Neural cell (in vitro differentiated cells): Measurements from ENCODE around the gene TMEM30A. TPM values are rescaled to one million over a fixed set of nuclear protein-coding genes. Genes with fewer than 3 reads are reported as not detected.

Source experiments
- H2AFZ ChIP-seq: fragments of 200-600, 300-800 bp; sonication (generic), shearing (Covaris generic); 2 replicates; pipeline ENCODE4 v1.6.0; 2014; ENCODE audit warnings: low read depth, mild to moderate bottlenecking, antibody characterized with exemption, low read length, moderate library complexity
- H3F3A ChIP-seq: fragments of 200-600 bp; shearing (Covaris generic); 2 replicates; pipeline ENCODE4 v1.6.1; 2016; ENCODE audit warnings: mild to moderate bottlenecking, moderate library complexity, mixed read lengths, antibody characterized with exemption, low read length; ENCODE audit not compliant: insufficient read depth, poor library complexity, severe bottlenecking
- H3K27ac ChIP-seq: fragments of 200-600, 300-800 bp; sonication (generic), shearing (Covaris generic); 2 replicates; pipeline ENCODE4 v1.5.1; 2014; ENCODE audit warnings: mild to moderate bottlenecking, low read length, moderate library complexity
- H3K27me3 ChIP-seq: fragments of 300-800, 200-600 bp; sonication (generic), shearing (Covaris generic); 2 replicates; pipeline ENCODE4 v1.6.0; 2014; ENCODE audit warnings: mild to moderate bottlenecking, low read depth, low read length, moderate library complexity; ENCODE audit not compliant: insufficient read depth
- H3K36me3 ChIP-seq: fragments of 300-800, 200-600 bp; sonication (generic), shearing (Covaris generic); 2 replicates; pipeline ENCODE4 v1.5.1; 2014; ENCODE audit warnings: mild to moderate bottlenecking, antibody characterized with exemption, low read length, moderate library complexity; ENCODE audit not compliant: insufficient read depth
- H3K4me2 ChIP-seq: fragments of 300-800, 200-600 bp; sonication (generic), shearing (Covaris generic); 2 replicates; pipeline ENCODE4 v1.6.0; 2014; ENCODE audit warnings: mild to moderate bottlenecking, low read length
- H3K4me3 ChIP-seq: fragments of 300-800, 200-600 bp; sonication (generic), shearing (Covaris generic); 2 replicates; pipeline ENCODE4 v1.5.1; 2014; ENCODE audit warnings: mild to moderate bottlenecking, low read length, moderate library complexity
- H3K79me2 ChIP-seq: fragments of 200-600 bp; shearing (Covaris generic); replicated peaks from 2 replicates; pipeline ENCODE4 v1.6.0; 2014; ENCODE audit warnings: mild to moderate bottlenecking, low read length, moderate library complexity; ENCODE audit not compliant: insufficient read depth
- H3K9ac ChIP-seq: fragments of 300-800, 200-600 bp; sonication (generic), shearing (Covaris generic); 2 replicates; pipeline ENCODE4 v1.6.1; 2016; ENCODE audit warnings: mild to moderate bottlenecking, low read length, mixed read lengths
- H3K9me2 ChIP-seq: fragments of 200-600 bp; shearing (Covaris generic); 2 replicates; pipeline ENCODE4 v1.6.1; 2016; ENCODE audit warnings: mild to moderate bottlenecking, low read length, mixed read lengths; ENCODE audit not compliant: insufficient read depth
- H3K9me3 ChIP-seq: fragments of 200-600, 300-800 bp; sonication (generic), shearing (Covaris generic); 2 replicates; pipeline ENCODE4 v1.6.1; 2016; ENCODE audit warnings: mild to moderate bottlenecking, mixed run types, low read length, moderate library complexity, mixed read lengths
- H4K20me1 ChIP-seq: fragments of 200-600 bp; shearing (Covaris generic); 2 replicates; pipeline ENCODE4 v1.6.1; 2016; ENCODE audit warnings: mild to moderate bottlenecking, mixed run types; ENCODE audit not compliant: insufficient read depth
- EP300 ChIP-seq: fragments of 450-650 bp; conservative IDR thresholded peaks from 2 replicates; pipeline ENCODE4 v1.6.1; 2014; ENCODE audit warnings: antibody characterized with exemption, mild to moderate bottlenecking, moderate library complexity; ENCODE audit not compliant: poor library complexity, severe bottlenecking
- EZH2 ChIP-seq: fragments of 200-600, 300-800 bp; shearing (Covaris generic), sonication (generic); IDR thresholded peaks from 2 replicates; pipeline ENCODE4 v1.6.1; 2014; ENCODE audit warnings: antibody characterized with exemption, low read length, borderline replicate concordance, mild to moderate bottlenecking; ENCODE audit not compliant: insufficient read depth, poor library complexity, severe bottlenecking
- MXI1 ChIP-seq: fragments of 450-650 bp; conservative IDR thresholded peaks from 2 replicates; pipeline ENCODE4 v1.6.1; 2014; ENCODE audit warnings: antibody characterized with exemption, mild to moderate bottlenecking; ENCODE audit not compliant: poor library complexity, severe bottlenecking
- POLR2AphosphoS5 ChIP-seq: IDR thresholded peaks from 2 replicates; pipeline ENCODE4 v1.6.1; 2012
- RAD21 ChIP-seq: fragments of 450-650 bp; conservative IDR thresholded peaks from 2 replicates; pipeline ENCODE4 v1.6.1; 2014; ENCODE audit warnings: antibody characterized with exemption, mild to moderate bottlenecking, moderate library complexity
- SMC3 ChIP-seq: fragments of 450-650 bp; conservative IDR thresholded peaks from 2 replicates; pipeline ENCODE4 v1.6.1; 2014; ENCODE audit warnings: antibody characterized with exemption, mild to moderate bottlenecking, moderate library complexity; ENCODE audit not compliant: poor library complexity
- TAF1 ChIP-seq: IDR thresholded peaks from 2 replicates; pipeline ENCODE4 v1.6.1; 2012; ENCODE audit warnings: low read depth
- polyA plus RNA-seq: library from polyadenylated mRNA; depleted of rRNA; stranded (reverse); fragments of >200 nt; gene quantifications from 2 replicates; pipeline ENCODE4 v1.2.3, GENCODE V29; 2014
- TF ChIP-seq, protein P1 (sequence below): fragments of 450-650 bp; IDR thresholded peaks from 2 replicates; pipeline ENCODE4 v1.5.1; 2014; ENCODE audit warnings: antibody characterized with exemption, mild to moderate bottlenecking, moderate library complexity; ENCODE audit not compliant: poor library complexity, severe bottlenecking
- TF ChIP-seq, protein P2 (sequence below): IDR thresholded peaks from 2 replicates; pipeline ENCODE4 v1.6.1; 2012; ENCODE audit warnings: borderline replicate concordance

The TMEM30A gene
- polyA plus RNA-seq, 1 donor from 2014 or later, result 110 TPM

DNA sequence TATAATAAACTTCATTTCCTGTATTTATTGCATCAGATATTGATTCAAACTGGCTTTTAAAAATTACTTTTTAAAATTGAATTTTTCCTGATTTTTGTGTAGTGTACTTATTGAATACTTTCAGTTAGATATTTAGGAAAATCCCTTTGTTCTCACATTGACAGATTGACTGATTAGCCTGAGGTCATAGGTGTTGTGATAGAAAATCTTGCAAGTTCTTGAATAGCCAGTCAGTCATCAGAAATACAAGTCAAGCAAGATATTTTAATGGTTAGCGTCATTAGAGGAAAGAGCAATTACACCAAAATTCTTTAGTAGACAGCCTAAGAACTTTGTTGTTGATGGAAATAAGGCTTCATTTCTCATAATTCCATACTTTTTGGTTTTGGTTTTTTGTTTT lies 3.4 kb upstream of the TMEM30A start:
- no peak for TF ChIP-seq EZH2
- no peak for TF ChIP-seq TAF1
- TF ChIP-seq, protein P1, sequence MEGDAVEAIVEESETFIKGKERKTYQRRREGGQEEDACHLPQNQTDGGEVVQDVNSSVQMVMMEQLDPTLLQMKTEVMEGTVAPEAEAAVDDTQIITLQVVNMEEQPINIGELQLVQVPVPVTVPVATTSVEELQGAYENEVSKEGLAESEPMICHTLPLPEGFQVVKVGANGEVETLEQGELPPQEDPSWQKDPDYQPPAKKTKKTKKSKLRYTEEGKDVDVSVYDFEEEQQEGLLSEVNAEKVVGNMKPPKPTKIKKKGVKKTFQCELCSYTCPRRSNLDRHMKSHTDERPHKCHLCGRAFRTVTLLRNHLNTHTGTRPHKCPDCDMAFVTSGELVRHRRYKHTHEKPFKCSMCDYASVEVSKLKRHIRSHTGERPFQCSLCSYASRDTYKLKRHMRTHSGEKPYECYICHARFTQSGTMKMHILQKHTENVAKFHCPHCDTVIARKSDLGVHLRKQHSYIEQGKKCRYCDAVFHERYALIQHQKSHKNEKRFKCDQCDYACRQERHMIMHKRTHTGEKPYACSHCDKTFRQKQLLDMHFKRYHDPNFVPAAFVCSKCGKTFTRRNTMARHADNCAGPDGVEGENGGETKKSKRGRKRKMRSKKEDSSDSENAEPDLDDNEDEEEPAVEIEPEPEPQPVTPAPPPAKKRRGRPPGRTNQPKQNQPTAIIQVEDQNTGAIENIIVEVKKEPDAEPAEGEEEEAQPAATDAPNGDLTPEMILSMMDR, result no peak
- no peak for TF ChIP-seq POLR2AphosphoS5
- TF ChIP-seq MXI1, result no peak
- no peak overlapping the region for H3K4me2 ChIP-seq
- no peaks in the 10 kb centered on the region for H3K9me3 ChIP-seq
- H2AFZ ChIP-seq, result no peak overlapping the region
- no peak overlapping the region for H3K4me3 ChIP-seq
- no peak overlapping the region for H3K27ac ChIP-seq
- H4K20me1 ChIP-seq, result no peaks in the 10 kb centered on the region
- no peaks in the 10 kb centered on the region for H3K36me3 ChIP-seq
- H3K9me2 ChIP-seq, result no peaks in the 10 kb centered on the region
- H3K79me2 ChIP-seq, result peaks cover 20% of the 10 kb centered on the region
- no peak overlapping the region for H3K9ac ChIP-seq
- H3F3A ChIP-seq, result peaks cover 6% of the 10 kb centered on the region
- H3K27me3 ChIP-seq, result no peaks in the 10 kb centered on the region

DNA sequence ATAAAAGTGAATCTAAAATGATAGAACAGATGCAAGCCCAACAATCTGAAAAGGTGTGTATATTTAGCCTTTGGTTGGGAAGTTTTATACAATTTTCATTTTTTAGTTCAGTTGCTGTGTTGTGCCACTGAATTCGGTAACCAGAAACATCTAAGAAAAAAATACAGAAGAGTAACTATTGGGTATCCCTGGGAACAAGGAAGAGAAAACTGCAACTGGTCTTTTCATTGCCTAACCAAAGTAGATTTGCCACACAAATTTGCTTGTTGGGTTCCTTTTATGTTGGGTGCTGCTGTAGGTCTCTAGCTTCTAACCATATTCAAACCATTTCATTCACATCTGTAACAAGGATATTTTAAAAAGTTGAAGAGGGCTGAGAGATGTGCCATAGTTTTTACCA lies 2.8 kb upstream of the TMEM30A start:
- no peak for TF ChIP-seq RAD21
- TF ChIP-seq EZH2, result no peak
- no peak for TF ChIP-seq SMC3
- no peak for TF ChIP-seq TAF1
- TF ChIP-seq, protein P2, sequence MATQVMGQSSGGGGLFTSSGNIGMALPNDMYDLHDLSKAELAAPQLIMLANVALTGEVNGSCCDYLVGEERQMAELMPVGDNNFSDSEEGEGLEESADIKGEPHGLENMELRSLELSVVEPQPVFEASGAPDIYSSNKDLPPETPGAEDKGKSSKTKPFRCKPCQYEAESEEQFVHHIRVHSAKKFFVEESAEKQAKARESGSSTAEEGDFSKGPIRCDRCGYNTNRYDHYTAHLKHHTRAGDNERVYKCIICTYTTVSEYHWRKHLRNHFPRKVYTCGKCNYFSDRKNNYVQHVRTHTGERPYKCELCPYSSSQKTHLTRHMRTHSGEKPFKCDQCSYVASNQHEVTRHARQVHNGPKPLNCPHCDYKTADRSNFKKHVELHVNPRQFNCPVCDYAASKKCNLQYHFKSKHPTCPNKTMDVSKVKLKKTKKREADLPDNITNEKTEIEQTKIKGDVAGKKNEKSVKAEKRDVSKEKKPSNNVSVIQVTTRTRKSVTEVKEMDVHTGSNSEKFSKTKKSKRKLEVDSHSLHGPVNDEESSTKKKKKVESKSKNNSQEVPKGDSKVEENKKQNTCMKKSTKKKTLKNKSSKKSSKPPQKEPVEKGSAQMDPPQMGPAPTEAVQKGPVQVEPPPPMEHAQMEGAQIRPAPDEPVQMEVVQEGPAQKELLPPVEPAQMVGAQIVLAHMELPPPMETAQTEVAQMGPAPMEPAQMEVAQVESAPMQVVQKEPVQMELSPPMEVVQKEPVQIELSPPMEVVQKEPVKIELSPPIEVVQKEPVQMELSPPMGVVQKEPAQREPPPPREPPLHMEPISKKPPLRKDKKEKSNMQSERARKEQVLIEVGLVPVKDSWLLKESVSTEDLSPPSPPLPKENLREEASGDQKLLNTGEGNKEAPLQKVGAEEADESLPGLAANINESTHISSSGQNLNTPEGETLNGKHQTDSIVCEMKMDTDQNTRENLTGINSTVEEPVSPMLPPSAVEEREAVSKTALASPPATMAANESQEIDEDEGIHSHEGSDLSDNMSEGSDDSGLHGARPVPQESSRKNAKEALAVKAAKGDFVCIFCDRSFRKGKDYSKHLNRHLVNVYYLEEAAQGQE, result no peak
- TF ChIP-seq POLR2AphosphoS5, result no peak
- peaks cover 6% of the 10 kb centered on the region for H3F3A ChIP-seq
- no peak overlapping the region for H2AFZ ChIP-seq
- H3K27ac ChIP-seq, result no peak overlapping the region
- H3K79me2 ChIP-seq, result peaks cover 26% of the 10 kb centered on the region
- no peaks in the 10 kb centered on the region for H4K20me1 ChIP-seq
- H3K9me2 ChIP-seq, result no peaks in the 10 kb centered on the region
- no peak overlapping the region for H3K4me3 ChIP-seq
- H3K36me3 ChIP-seq, result no peaks in the 10 kb centered on the region
- H3K4me2 ChIP-seq, result no peak overlapping the region
- no peaks in the 10 kb centered on the region for H3K9me3 ChIP-seq
- H3K9ac ChIP-seq, result no peak overlapping the region
- no peaks in the 10 kb centered on the region for H3K27me3 ChIP-seq

DNA sequence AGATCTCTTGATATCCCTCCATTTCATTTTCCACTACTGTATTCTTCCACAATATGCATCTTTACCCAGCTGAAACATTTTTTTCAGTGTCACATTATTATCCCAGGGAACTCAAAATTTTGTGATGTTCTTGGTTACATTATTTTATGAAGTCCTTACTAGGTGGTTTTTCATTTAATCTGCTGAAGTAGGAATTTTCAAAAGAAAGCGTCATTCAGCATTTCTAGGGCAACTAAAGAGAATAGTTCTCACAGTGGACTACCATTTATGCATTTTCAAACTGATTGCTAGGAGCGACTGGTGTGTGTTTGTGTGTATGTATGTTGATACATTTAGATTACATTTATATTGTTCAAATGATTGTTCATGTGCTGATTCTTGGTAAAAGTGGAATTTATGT lies 2.4 kb upstream of the TMEM30A start:
- no peak overlapping the region for H2AFZ ChIP-seq
- no peak overlapping the region for H3K9ac ChIP-seq
- TF ChIP-seq EZH2 (no peak), POLR2AphosphoS5 (no peak), SMC3 (no peak), TAF1 (no peak), EP300 (no peak), MXI1 (no peak), RAD21 (no peak)
- TF ChIP-seq, protein P1, result no peak
- TF ChIP-seq, protein P2, result no peak
- H4K20me1 ChIP-seq, result no peaks in the 10 kb centered on the region
- no peaks in the 10 kb centered on the region for H3K9me2 ChIP-seq
- H3F3A ChIP-seq, result peaks cover 6% of the 10 kb centered on the region
- H3K4me3 ChIP-seq, result no peak overlapping the region
- no peak overlapping the region for H3K27ac ChIP-seq
- H3K36me3 ChIP-seq, result no peaks in the 10 kb centered on the region
- H3K27me3 ChIP-seq, result no peaks in the 10 kb centered on the region
- H3K79me2 ChIP-seq, result peaks cover 31% of the 10 kb centered on the region
- no peak overlapping the region for H3K4me2 ChIP-seq
- no peaks in the 10 kb centered on the region for H3K9me3 ChIP-seq
